Spleen (tissue), 11 donors: ENCODE results near the gene JAM3. TPM values are rescaled to one million over a fixed set of nuclear protein-coding genes. Genes with fewer than 3 reads are reported as not detected.

Source experiments
- DNase-seq: peaks from one replicate; pipeline ENCODE4 v3.0.0-alpha.2; 2020
- H3K27ac ChIP-seq, 8 donors: fragments of 200-600 bp; sonication (generic) in 7 of 8; 1 replicate in 4 of 8; 2 replicates in 4 of 8; pipeline versions ENCODE4 v1.5.0 to v1.8.0; 2016 to 2021; ENCODE audit warnings: inconsistent platforms in 4 of 8, mild to moderate bottlenecking in 4 of 8, moderate library complexity in 1 of 8
- H3K27me3 ChIP-seq, 7 donors: fragments of 200-600 bp; sonication (generic) in 6 of 7; replicated peaks in 1 of 7; 1 replicate in 4 of 7; 2 replicates in 3 of 7; pipeline versions ENCODE4 v1.5.0 to v1.8.0; 2016 to 2021; ENCODE audit warnings: inconsistent platforms in 3 of 7, mild to moderate bottlenecking in 1 of 7
- H3K36me3 ChIP-seq, 6 donors: fragments of 200-600 bp; sonication (generic) in 5 of 6; 1 replicate in 4 of 6; 2 replicates in 2 of 6; pipeline versions ENCODE4 v1.5.0 to v1.8.0; 2016 to 2021; ENCODE audit warnings: inconsistent platforms in 2 of 6
- H3K4me1 ChIP-seq, 6 donors: fragments of 200-600 bp; sonication (generic) in 5 of 6; 1 replicate in 3 of 6; 2 replicates in 3 of 6; pipeline versions ENCODE4 v1.5.0 to v1.8.0; 2016 to 2021; ENCODE audit warnings: inconsistent platforms in 3 of 6
- H3K4me3 ChIP-seq, 8 donors: fragments of 200-600 bp; sonication (generic) in 7 of 8; 1 replicate in 4 of 8; 2 replicates in 4 of 8; pipeline versions ENCODE4 v1.5.0 to v1.8.0; 2016 to 2021; ENCODE audit warnings: inconsistent platforms in 4 of 8, mild to moderate bottlenecking in 4 of 8, moderate library complexity in 2 of 8
- H3K9me3 ChIP-seq, 8 donors: fragments of 200-600 bp; sonication (generic) in 7 of 8; 1 replicate in 4 of 8; 2 replicates in 4 of 8; pipeline versions ENCODE4 v1.5.0 to v1.8.0; 2016 to 2021; ENCODE audit warnings: inconsistent platforms in 4 of 8
- POLR2A ChIP-seq, 3 donors: fragments of 450-650 bp; IDR thresholded peaks; one replicate each; pipeline ENCODE4 v1.5.1; 2017; ENCODE audit warnings: antibody characterized with exemption in 3 of 3, mild to moderate bottlenecking in 1 of 3
- POLR2AphosphoS5 ChIP-seq, 3 donors: sonication (generic); formaldehyde crosslinking; IDR thresholded peaks; one replicate each; pipeline ENCODE4 v1.5.1; 2017; ENCODE audit warnings: antibody characterized with exemption in 3 of 3
- WGBS, 5 donors: extraction: QIAGEN DNeasy Blood & Tissue Kit in 3 of 5; methylation state at CpG; one replicate each; pipeline versions ENCODE4 v1.1.5 to v1.1.7; 2013 to 2018; 5-methylcytosine and 5-hydroxymethylcytosine counted together
- intact Hi-C: fragments of 100-400 bp; cut with DNase I; formaldehyde crosslinking; loops from one replicate; pipeline ENCODE4 v1.15.0; 2023; ENCODE audit warnings: low total_unique reads
- polyA plus RNA-seq, 3 donors: library from polyadenylated mRNA; stranded (reverse); fragments of 200-250 nt; gene quantifications; one replicate each; pipeline ENCODE4 v1.2.1, GENCODE V29; 2013
- total RNA-seq, 7 donors: library from RNA; depleted of rRNA in 3 of 7; stranded (reverse); fragments of >200 nt in 3 of 7; fragmentation: NEBNext Ultra II Directional in 4 of 7; extraction: Animal tissue kit (Norgen Biotek cat#: 25700) in 4 of 7; gene quantifications; one replicate each; pipeline versions ENCODE4 v1.1.0 to v1.2.1, GENCODE V29; 2016 to 2021
- TF ChIP-seq, protein P1 (sequence below), 11 experiments: fragments of 200-600 bp in 7 of 11; fragments of 450-650 bp in 4 of 11; sonication (generic) in 4 of 11; IDR thresholded peaks in 8 of 11; conservative IDR thresholded peaks in 3 of 11; 1 replicate in 7 of 11; 2 replicates in 4 of 11; pipeline versions ENCODE4 v1.4.0 to v1.8.0; 2016 to 2021; ENCODE audit warnings: antibody characterized with exemption in 11 of 11, inconsistent platforms in 4 of 11, mild to moderate bottlenecking in 1 of 11
- donor health status: healthy with polysubstance abuse.
- donor health status: DM: no; HTN: no; CAD: no; lungs with moderate emphysema.
- donor health status: DM: no; HTN: no; CAD: no.
- donor health status: Bipolar disorder and iron deficiency.
- donor health status: healthy.
- donor health status: DM: no; HTN: no; CAD: no.
- donor health status: DM: yes; HTN: yes; CAD: no.

The JAM3 gene
- total and polyA plus RNA-seq, 10 donors: 9.5 to 28.7 (median 23.2) TPM

DNA sequence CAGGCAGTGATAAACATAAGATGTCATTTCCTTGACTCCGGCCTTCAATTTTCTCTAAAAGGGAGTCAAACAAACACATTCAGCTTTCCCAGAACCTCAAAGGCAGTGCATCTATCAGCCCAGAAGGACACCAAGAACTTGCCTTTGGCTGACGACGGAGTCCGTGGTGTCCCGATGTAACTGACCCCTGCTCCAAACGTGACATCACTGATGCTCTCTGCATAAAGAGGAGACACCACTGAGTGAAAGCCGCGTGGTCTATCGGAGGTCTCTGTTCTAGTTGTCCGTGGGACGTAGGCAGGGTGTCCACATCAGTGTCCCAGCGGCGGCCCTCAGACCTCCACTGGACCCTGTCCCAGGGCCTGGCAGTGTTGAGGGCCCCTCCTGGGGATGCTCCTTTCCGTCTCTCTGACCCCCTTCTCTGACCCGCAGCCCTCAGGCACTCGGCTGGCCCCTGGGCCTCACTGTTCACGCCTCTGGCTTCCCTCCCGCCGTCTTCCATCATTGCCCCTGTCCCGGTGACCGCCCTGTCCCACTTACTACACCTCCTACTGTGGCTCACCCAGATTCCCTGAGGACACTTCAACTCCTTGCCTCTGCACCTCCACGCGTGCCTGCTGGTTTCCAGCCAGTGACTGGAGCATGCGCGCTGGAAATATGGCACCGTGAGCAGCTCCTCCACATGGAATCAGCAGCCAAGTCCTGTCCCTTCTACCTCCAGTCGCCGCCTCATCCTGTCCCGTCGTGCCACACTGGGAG is 84.5 kb downstream of the JAM3 start:
- no peaks in the 10 kb centered on the region for H3K4me1 ChIP-seq
- no peak overlapping the region for H3K4me3 ChIP-seq
- intact Hi-C loops: no loop called here
- no peak overlapping the region for H3K27ac ChIP-seq
- H3K36me3 ChIP-seq: peaks cover 0 to 100% (median 67%) of the 10 kb centered on the region in 6 donors
- no peak for DNase-seq
- WGBS, 5 donors: 92 to 97% (median 93%) methylated on average over 30 of the region's 30 CpGs
- no peaks in the 10 kb centered on the region for H3K9me3 ChIP-seq
- H3K27me3 ChIP-seq: no peaks in the 10 kb centered on the region
- TF ChIP-seq POLR2AphosphoS5 (IDR thresholded peaks at IDR 0.05) (peak in 1 of 3 donors; percentile 19), POLR2A (IDR thresholded peaks at IDR 0.05) (no peak)
- TF ChIP-seq, protein P1, sequence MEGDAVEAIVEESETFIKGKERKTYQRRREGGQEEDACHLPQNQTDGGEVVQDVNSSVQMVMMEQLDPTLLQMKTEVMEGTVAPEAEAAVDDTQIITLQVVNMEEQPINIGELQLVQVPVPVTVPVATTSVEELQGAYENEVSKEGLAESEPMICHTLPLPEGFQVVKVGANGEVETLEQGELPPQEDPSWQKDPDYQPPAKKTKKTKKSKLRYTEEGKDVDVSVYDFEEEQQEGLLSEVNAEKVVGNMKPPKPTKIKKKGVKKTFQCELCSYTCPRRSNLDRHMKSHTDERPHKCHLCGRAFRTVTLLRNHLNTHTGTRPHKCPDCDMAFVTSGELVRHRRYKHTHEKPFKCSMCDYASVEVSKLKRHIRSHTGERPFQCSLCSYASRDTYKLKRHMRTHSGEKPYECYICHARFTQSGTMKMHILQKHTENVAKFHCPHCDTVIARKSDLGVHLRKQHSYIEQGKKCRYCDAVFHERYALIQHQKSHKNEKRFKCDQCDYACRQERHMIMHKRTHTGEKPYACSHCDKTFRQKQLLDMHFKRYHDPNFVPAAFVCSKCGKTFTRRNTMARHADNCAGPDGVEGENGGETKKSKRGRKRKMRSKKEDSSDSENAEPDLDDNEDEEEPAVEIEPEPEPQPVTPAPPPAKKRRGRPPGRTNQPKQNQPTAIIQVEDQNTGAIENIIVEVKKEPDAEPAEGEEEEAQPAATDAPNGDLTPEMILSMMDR (IDR thresholded peaks at IDR 0.05 in 8 of 11, conservative IDR thresholded peaks at IDR 0.05 in 3 of 11): no peak

DNA sequence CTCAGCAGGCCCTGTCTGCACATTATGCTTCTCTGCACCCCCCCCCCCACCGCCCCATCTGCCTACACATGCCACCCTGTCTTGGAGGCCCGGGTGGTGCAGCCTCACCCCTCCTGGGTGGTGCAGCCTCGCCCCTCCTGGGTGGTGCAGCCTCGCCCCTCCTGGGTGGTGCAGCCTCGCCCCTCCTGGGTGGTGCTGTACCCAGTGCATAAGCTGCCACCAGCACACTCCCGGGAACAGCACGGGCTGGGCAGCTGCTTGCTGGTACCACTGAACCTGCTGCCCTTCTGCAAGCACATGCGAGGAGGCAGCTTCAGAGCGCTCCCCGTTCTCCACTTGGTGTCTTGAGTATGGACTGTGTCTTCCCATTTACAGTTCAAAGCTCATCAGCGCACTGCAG is 85.6 kb downstream of the JAM3 start:
- Histone ChIP-seq H3K9me3 (no peaks in the 10 kb centered on the region), H3K4me3 (no peak overlapping the region), H3K36me3 (peaks cover 0 to 100% (median 66%) of the 10 kb centered on the region in 6 donors), H3K27ac (no peak overlapping the region), H3K4me1 (no peaks in the 10 kb centered on the region), H3K27me3 (no peaks in the 10 kb centered on the region)
- intact Hi-C loops: no loop called here
- DNase-seq: no peak
- TF ChIP-seq, protein P1 (IDR thresholded peaks at IDR 0.05 in 8 of 11, conservative IDR thresholded peaks at IDR 0.05 in 3 of 11): no peak
- TF ChIP-seq POLR2A (IDR thresholded peaks at IDR 0.05) (no peak), POLR2AphosphoS5 (IDR thresholded peaks at IDR 0.05) (no peak)
- WGBS, 5 donors: 90 to 98% (median 91%) methylated on average over 10 to 11 of the region's 11 CpGs

GRCh38 chr11:134155456-134155855 is 86.6 kb downstream of the JAM3 start:
- H3K9me3 ChIP-seq: no peaks in the 10 kb centered on the region
- intact Hi-C loops: no loop called here
- H3K27ac ChIP-seq: no peak overlapping the region
- H3K36me3 ChIP-seq: peaks cover 0 to 100% (median 64%) of the 10 kb centered on the region in 6 donors
- DNase-seq: no peak
- WGBS, 5 donors: 89 to 93% (median 91%) methylated on average over 16 of the region's 16 CpGs
- H3K27me3 ChIP-seq: no peaks in the 10 kb centered on the region
- no peaks in the 10 kb centered on the region for H3K4me1 ChIP-seq
- no peak overlapping the region for H3K4me3 ChIP-seq
- no peak for TF ChIP-seq POLR2AphosphoS5 (IDR thresholded peaks at IDR 0.05)
- TF ChIP-seq, protein P1 (IDR thresholded peaks at IDR 0.05 in 8 of 11, conservative IDR thresholded peaks at IDR 0.05 in 3 of 11): no peak
- no peak for TF ChIP-seq POLR2A (IDR thresholded peaks at IDR 0.05)

DNA sequence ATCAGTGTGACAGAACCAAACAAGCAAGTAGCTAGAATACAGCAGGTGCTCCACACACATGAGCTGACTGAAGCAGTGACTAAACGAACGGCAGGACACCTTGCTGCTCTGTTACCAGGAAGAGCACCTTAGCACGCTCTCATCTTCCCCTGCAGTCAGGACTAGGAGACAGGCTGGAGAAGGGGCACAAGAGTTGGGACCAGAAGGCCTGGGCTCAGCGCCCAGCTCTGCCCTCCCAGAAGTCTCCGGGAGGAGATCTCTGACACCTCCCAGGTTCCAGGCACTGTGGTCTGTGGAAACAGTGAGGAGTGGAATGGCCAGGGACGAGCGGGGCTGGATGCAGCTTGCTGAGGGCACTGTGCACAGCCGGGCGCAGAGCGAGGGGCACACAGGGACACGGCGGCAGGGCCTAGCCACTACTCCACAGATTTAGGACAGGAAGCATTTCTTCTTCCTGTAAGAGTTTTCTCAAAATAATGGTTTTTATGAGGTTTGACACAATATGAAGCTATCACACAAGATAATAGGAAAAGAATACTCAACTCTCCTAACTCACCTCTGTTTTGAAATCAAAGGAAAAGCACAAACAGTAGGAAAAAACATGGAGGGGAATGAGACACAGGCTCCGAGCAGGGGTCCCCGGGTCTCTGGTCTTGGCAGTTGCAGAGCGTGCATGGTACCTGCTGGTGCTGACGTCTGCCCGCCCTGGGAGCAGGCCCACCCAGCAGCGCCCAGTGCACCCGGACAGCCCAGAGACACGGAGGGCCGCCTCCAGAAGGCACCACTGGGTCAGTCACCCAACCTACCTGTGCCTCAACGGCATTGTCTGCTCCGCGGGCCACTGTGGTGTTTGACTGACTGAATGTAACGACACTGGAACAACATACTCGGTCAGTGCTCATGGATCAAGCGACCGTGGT is 87.3 kb downstream of the JAM3 start:
- 91 to 95% (median 93%) methylated on average over 25 to 28 of the region's 28 CpGs for WGBS, 5 donors
- Histone ChIP-seq H3K4me3 (no peak overlapping the region), H3K4me1 (no peaks in the 10 kb centered on the region), H3K27ac (no peak overlapping the region), H3K9me3 (no peaks in the 10 kb centered on the region), H3K36me3 (peaks cover 0 to 100% (median 65%) of the 10 kb centered on the region in 6 donors), H3K27me3 (no peaks in the 10 kb centered on the region)
- TF ChIP-seq POLR2AphosphoS5 (IDR thresholded peaks at IDR 0.05) (peak in 1 of 3 donors; percentile 31), POLR2A (IDR thresholded peaks at IDR 0.05) (no peak)
- no peak for DNase-seq
- intact Hi-C loops: no loop called here
